ENCODE measurements around the gene BPIFA3. TPM values are rescaled to one million over a fixed set of nuclear protein-coding genes. Genes with fewer than 3 reads are reported as not detected.

Gene BPIFA3
- total and polyA plus RNA-seq, 9 of the 15 experiments (the other 6 are each of a cell fraction or from before 2014, with no cell fraction given), result not detected

DNA sequence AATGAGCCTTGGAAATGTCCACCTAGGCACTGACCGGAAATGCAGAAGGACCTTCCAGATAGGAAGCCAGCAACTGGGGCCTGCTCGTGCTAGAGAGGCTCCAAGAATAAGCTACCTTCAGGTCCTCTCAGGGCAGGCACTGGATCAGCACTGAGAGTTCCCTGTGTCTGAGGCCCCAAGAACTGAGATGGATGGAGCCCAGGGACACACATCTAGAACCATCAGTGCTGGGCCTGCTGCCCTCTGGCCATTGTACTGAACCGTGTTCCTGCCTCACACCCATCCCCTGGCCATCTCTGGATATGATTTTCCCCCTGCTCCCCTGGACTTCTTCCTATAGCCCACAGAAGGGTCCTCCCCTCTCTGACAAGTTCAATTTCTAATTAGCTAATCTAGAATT lies 28.9 kb downstream of the BPIFA3 start:
- in situ Hi-C loops (cut with MboI), result no loop called here
- no peaks in the 10 kb centered on the region for H3K36me3 ChIP-seq (ENCODE audit: control insufficient read depth, insufficient read depth, low read length)
- no peaks in the 10 kb centered on the region for H3K9me1 ChIP-seq (ENCODE audit: control insufficient read depth, insufficient read depth, low read length)
- no peaks in the 10 kb centered on the region for H3K4me1 ChIP-seq (replicated peaks in 1 of 2; ENCODE audit: control insufficient read depth in 2 of 2, insufficient read depth in 2 of 2, low read length in 2 of 2)
- ATAC-seq (no peak), DNase-seq (ENCODE audit: extremely low read depth in 1 of 4, low spot score in 3 of 4) (no peak), FAIRE-seq (no peak)
- no peaks in the 10 kb centered on the region for H3K79me2 ChIP-seq (ENCODE audit: control insufficient read depth, insufficient read depth, low read length)
- BruUV-seq (replicated peaks), result no TSS peak
- H3K4me3 ChIP-seq, result no peak overlapping the region
- H3K4me2 ChIP-seq (ENCODE audit: insufficient read depth, low read length), result no peak overlapping the region
- no peak overlapping the region for H3K27ac ChIP-seq (ENCODE audit: extremely low read depth, low read depth, low read length)
- H2AFZ ChIP-seq (ENCODE audit: low read depth, low read length), result no peak overlapping the region
- intact Hi-C loops (cut with micrococcal nuclease), result no loop called here
- H3K9me3 ChIP-seq (replicated peaks; ENCODE audit: control insufficient read depth, insufficient read depth, low read depth, low read length), result no peaks in the 10 kb centered on the region
- no peaks in the 10 kb centered on the region; the same call in 1 of the 2 replicates for H4K20me1 ChIP-seq (replicated peaks; ENCODE audit: control insufficient read depth, insufficient read depth, low read length)
- no peak overlapping the region for H3K9ac ChIP-seq (ENCODE audit: insufficient read depth in 1 of 2, low read depth in 2 of 2, low read length in 2 of 2)
- ChIA-PET CTCF (ENCODE audit: low intra/inter-chr PET ratio) (no interaction called here), POLR2A (interaction anchor here (0.6 to 1.2 kb wide), 3 partner anchors 9 to 344 kb away, joined by 3 to 5 read pairs (median 3); no protein-coding TSS in a partner anchor)
- H3K27me3 ChIP-seq (ENCODE audit: control insufficient read depth in 2 of 2, insufficient read depth in 2 of 2, low read length in 2 of 2), result peaks cover 0 to 9% of the 10 kb centered on the region in 2 experiments; a peak in 3 of 5 replicates
- 22% methylated on average over 3 of the region's 3 CpGs for WGBS (ENCODE audit: insufficient coverage, low coverage, missing lambda C conversion rate)
- no peak for TF ChIP-seq LARP7 (IDR thresholded peaks at IDR 0.05)
- TF ChIP-seq, protein P1, sequence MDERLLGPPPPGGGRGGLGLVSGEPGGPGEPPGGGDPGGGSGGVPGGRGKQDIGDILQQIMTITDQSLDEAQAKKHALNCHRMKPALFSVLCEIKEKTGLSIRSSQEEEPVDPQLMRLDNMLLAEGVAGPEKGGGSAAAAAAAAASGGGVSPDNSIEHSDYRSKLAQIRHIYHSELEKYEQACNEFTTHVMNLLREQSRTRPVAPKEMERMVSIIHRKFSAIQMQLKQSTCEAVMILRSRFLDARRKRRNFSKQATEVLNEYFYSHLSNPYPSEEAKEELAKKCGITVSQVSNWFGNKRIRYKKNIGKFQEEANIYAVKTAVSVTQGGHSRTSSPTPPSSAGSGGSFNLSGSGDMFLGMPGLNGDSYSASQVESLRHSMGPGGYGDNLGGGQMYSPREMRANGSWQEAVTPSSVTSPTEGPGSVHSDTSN (CRISPR knock-in tag; IDR thresholded peaks at IDR 0.05; ENCODE audit: low read depth), result no peak
- TF ChIP-seq, protein P1 (tag; conservative IDR thresholded peaks at IDR 0.05; ENCODE audit: low read depth), result no peak
- TF ChIP-seq C11orf30 (IDR thresholded peaks at IDR 0.05; ENCODE audit: low read depth), result no peak
- TF ChIP-seq, protein P2, sequence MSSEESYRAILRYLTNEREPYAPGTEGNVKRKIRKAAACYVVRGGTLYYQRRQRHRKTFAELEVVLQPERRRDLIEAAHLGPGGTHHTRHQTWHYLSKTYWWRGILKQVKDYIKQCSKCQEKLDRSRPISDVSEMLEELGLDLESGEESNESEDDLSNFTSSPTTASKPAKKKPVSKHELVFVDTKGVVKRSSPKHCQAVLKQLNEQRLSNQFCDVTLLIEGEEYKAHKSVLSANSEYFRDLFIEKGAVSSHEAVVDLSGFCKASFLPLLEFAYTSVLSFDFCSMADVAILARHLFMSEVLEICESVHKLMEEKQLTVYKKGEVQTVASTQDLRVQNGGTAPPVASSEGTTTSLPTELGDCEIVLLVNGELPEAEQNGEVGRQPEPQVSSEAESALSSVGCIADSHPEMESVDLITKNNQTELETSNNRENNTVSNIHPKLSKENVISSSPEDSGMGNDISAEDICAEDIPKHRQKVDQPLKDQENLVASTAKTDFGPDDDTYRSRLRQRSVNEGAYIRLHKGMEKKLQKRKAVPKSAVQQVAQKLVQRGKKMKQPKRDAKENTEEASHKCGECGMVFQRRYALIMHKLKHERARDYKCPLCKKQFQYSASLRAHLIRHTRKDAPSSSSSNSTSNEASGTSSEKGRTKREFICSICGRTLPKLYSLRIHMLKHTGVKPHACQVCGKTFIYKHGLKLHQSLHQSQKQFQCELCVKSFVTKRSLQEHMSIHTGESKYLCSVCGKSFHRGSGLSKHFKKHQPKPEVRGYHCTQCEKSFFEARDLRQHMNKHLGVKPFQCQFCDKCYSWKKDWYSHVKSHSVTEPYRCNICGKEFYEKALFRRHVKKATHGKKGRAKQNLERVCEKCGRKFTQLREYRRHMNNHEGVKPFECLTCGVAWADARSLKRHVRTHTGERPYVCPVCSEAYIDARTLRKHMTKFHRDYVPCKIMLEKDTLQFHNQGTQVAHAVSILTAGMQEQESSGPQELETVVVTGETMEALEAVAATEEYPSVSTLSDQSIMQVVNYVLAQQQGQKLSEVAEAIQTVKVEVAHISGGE (CRISPR knock-in tag; IDR thresholded peaks at IDR 0.05), result no peak
- TF ChIP-seq MYC (IDR thresholded peaks at IDR 0.05; ENCODE audit: low read depth, low read length), result no peak
- no peak for TF ChIP-seq MYC (CRISPR knock-in tag; IDR thresholded peaks at IDR 0.05; ENCODE audit: borderline replicate concordance, low read depth)
- TF ChIP-seq, protein P3, sequence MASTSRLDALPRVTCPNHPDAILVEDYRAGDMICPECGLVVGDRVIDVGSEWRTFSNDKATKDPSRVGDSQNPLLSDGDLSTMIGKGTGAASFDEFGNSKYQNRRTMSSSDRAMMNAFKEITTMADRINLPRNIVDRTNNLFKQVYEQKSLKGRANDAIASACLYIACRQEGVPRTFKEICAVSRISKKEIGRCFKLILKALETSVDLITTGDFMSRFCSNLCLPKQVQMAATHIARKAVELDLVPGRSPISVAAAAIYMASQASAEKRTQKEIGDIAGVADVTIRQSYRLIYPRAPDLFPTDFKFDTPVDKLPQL (IDR thresholded peaks at IDR 0.05; ENCODE audit: extremely low read depth, insufficient read length), result no peak
- no peak for TF ChIP-seq PTTG1 (tag; IDR thresholded peaks at IDR 0.05; ENCODE audit: low read depth)
- no peak for TF ChIP-seq PURB (CRISPR knock-in tag; IDR thresholded peaks at IDR 0.05; ENCODE audit: low read depth)
- TF ChIP-seq POLR2G (IDR thresholded peaks at IDR 0.05; ENCODE audit: low read depth, low read length), result no peak
- no peak for TF ChIP-seq CBX8 (IDR thresholded peaks at IDR 0.05; ENCODE audit: borderline replicate concordance, extremely low read depth, low read depth, low read length, poor library complexity, severe bottlenecking)
- no peak for TF ChIP-seq SP2 (IDR thresholded peaks at IDR 0.05; ENCODE audit: extremely low read depth, low read depth, low read length, poor library complexity, severe bottlenecking)
- TF ChIP-seq NR2F6 (CRISPR knock-in tag; IDR thresholded peaks at IDR 0.05), result no peak
- no peak for TF ChIP-seq ZNF316 (IDR thresholded peaks at IDR 0.05)

Measured in K562 (cell line).